Caco-2 (cell line): Measurements from ENCODE around the gene KRT77. TPM values are rescaled to one million over a fixed set of nuclear protein-coding genes. Genes with fewer than 3 reads are reported as not detected.

Experiments
- BruUV-seq: library from RNA; stranded (reverse); fragments of 400-500 nt; replicated peaks from 2 replicates; lab custom pipeline; 2021; lab: Mats Ljungman, UMichigan
- CTCF ChIA-PET: fragments of 300-600 bp; sonication (Branson Sonifier 250); formaldehyde crosslinking; loops from one replicate; lab custom pipeline; 2022; ENCODE audit warnings: antibody characterized with exemption; lab: Charles Lee
- POLR2A ChIA-PET: fragments of 300-600 bp; sonication (Branson Sonifier 250); formaldehyde crosslinking; loops from one replicate; lab custom pipeline; 2022; ENCODE audit warnings: antibody characterized with exemption; lab: Charles Lee
- DNase-seq, 2 experiments: peaks; one replicate each; pipeline versions ENCODE4 v3.0.0 to v3.0.0-alpha.2; 2020 to 2022
- H3K27me3 ChIP-seq: replicated peaks from 2 replicates; pipeline ENCODE4 v1.6.0; 2011; ENCODE audit warnings: low read length; ENCODE audit not compliant: control insufficient read depth, insufficient read depth
- H3K36me3 ChIP-seq: 2 replicates; pipeline ENCODE4 v1.5.1; 2011; ENCODE audit warnings: low read length; ENCODE audit not compliant: control insufficient read depth, insufficient read depth
- H3K4me1 ChIP-seq: fragments of 250-450 bp; sonication (Bioruptor Pico); 2 replicates; pipeline ENCODE4 v1.5.1; 2020; ENCODE audit warnings: mild to moderate bottlenecking
- H3K4me3 ChIP-seq: 2 replicates; pipeline ENCODE4 v1.5.1; 2011; ENCODE audit warnings: low read depth, mild to moderate bottlenecking, control low read depth, low read length
- H3K9me3 ChIP-seq: fragments of 250-450 bp; sonication (Bioruptor Pico); 2 replicates; pipeline ENCODE4 v1.5.1; 2020; ENCODE audit warnings: mild to moderate bottlenecking, moderate library complexity
- H3K27ac Mint-ChIP-seq: one replicate; pipeline ENCODE4 v1.8.0; 2022; ENCODE audit warnings: mixed read lengths; ENCODE audit not compliant: unreplicated experiment
- H3K27me3 Mint-ChIP-seq: one replicate; pipeline ENCODE4 v1.8.0; 2022; ENCODE audit warnings: mixed read lengths; ENCODE audit not compliant: insufficient read depth, unreplicated experiment
- H3K36me3 Mint-ChIP-seq: one replicate; pipeline ENCODE4 v1.8.0; 2022; ENCODE audit warnings: mild to moderate bottlenecking, mixed read lengths; ENCODE audit not compliant: insufficient read depth, unreplicated experiment
- H3K4me1 Mint-ChIP-seq: one replicate; pipeline ENCODE4 v1.8.0; 2022; ENCODE audit warnings: low read depth, mixed read lengths; ENCODE audit not compliant: unreplicated experiment
- H3K4me3 Mint-ChIP-seq: one replicate; pipeline ENCODE4 v1.8.0; 2022; ENCODE audit warnings: mild to moderate bottlenecking, moderate library complexity, mixed read lengths; ENCODE audit not compliant: unreplicated experiment
- H3K9me3 Mint-ChIP-seq: one replicate; pipeline ENCODE4 v1.8.0; 2022; ENCODE audit warnings: mixed read lengths; ENCODE audit not compliant: unreplicated experiment
- intact Hi-C: fragments of 100-400 bp; cut with micrococcal nuclease; formaldehyde crosslinking; loops from one replicate; pipeline ENCODE4 v1.10.0; 2022; ENCODE audit not compliant: unreplicated experiment
- total RNA-seq: library from RNA; stranded (reverse); gene quantifications from 2 replicates; pipeline ENCODE4 v1.2.3, GENCODE V29; 2022
- TF ChIP-seq, protein P1 (sequence below), 2 experiments: fragments of 200-600 bp in 1 of 2; IDR thresholded peaks; 1 replicate in 1 of 2; 2 replicates in 1 of 2; pipeline versions ENCODE4 v1.5.1 to v1.8.0; 2011 to 2022; ENCODE audit warnings: antibody characterized with exemption in 1 of 2, control low read depth in 1 of 2, inconsistent platforms in 1 of 2, low read depth in 1 of 2, low read length in 1 of 2, mild to moderate bottlenecking in 1 of 2, moderate library complexity in 1 of 2; ENCODE audit not compliant: insufficient read depth in 1 of 2, severe bottlenecking in 1 of 2, unreplicated experiment in 1 of 2

Gene KRT77
- total RNA-seq, 1 experiment from 2014 or later = not detected

GRCh38 chr12:52651726-52652261 lies 51.5 kb downstream of the KRT77 start, which contains the start of gene KRT2:
KRT2 (minus strand) TSS chr12:52652211; CDS start chr12:52652142, 69 bp downstream.
- no peak within 1 kb of the TSS for H3K4me3 ChIP-seq
- ChIA-PET POLR2A (no interaction called here), CTCF (no interaction called here)
- TF ChIP-seq, protein P1, sequence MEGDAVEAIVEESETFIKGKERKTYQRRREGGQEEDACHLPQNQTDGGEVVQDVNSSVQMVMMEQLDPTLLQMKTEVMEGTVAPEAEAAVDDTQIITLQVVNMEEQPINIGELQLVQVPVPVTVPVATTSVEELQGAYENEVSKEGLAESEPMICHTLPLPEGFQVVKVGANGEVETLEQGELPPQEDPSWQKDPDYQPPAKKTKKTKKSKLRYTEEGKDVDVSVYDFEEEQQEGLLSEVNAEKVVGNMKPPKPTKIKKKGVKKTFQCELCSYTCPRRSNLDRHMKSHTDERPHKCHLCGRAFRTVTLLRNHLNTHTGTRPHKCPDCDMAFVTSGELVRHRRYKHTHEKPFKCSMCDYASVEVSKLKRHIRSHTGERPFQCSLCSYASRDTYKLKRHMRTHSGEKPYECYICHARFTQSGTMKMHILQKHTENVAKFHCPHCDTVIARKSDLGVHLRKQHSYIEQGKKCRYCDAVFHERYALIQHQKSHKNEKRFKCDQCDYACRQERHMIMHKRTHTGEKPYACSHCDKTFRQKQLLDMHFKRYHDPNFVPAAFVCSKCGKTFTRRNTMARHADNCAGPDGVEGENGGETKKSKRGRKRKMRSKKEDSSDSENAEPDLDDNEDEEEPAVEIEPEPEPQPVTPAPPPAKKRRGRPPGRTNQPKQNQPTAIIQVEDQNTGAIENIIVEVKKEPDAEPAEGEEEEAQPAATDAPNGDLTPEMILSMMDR (IDR thresholded peaks at IDR 0.05; ENCODE audit: insufficient read depth in 1 of 2, low read depth in 1 of 2, low read length in 1 of 2, severe bottlenecking in 1 of 2, unreplicated experiment in 1 of 2) = no peak
- no peaks in the 10 kb centered on the region for H3K4me1 Mint-ChIP-seq
- H3K9me3 Mint-ChIP-seq = no peaks in the 10 kb centered on the region
- no peaks in the 10 kb centered on the region for H3K36me3 ChIP-seq
- no peaks in the 10 kb centered on the region; the same call in 1 of the 2 replicates for H3K27me3 ChIP-seq
- intact Hi-C loops = no loop called here
- H3K36me3 Mint-ChIP-seq = no peaks in the 10 kb centered on the region
- no TSS peak for BruUV-seq
- H3K27ac Mint-ChIP-seq = no peak within 1 kb of the TSS
- H3K4me1 ChIP-seq = no peaks in the 10 kb centered on the region
- DNase-seq = no peak
- H3K4me3 Mint-ChIP-seq = no peak within 1 kb of the TSS
- H3K27me3 Mint-ChIP-seq = peaks cover 14% of the 10 kb centered on the region
- H3K9me3 ChIP-seq = no peaks in the 10 kb centered on the region

GRCh38 chr12:52650520-52651081 lies 52.7 kb downstream of the KRT77 start:
- intact Hi-C loops = no loop called here
- no peak for DNase-seq
- TF ChIP-seq, protein P1 (IDR thresholded peaks at IDR 0.05; ENCODE audit: insufficient read depth in 1 of 2, low read depth in 1 of 2, low read length in 1 of 2, severe bottlenecking in 1 of 2, unreplicated experiment in 1 of 2) = no peak
- Histone ChIP-seq H3K4me3 (no peak overlapping the region), H3K4me1 (no peaks in the 10 kb centered on the region), H3K36me3 (no peaks in the 10 kb centered on the region), H3K27me3 (no peaks in the 10 kb centered on the region; the same call in 1 of the 2 replicates), H3K9me3 (no peaks in the 10 kb centered on the region)
- Mint-ChIP-seq H3K9me3 (no peaks in the 10 kb centered on the region), H3K36me3 (no peaks in the 10 kb centered on the region), H3K4me3 (no peak overlapping the region), H3K4me1 (no peaks in the 10 kb centered on the region), H3K27ac (no peak overlapping the region), H3K27me3 (peaks cover 18% of the 10 kb centered on the region)
- ChIA-PET POLR2A (no interaction called here), CTCF (no interaction called here)
- no TSS peak for BruUV-seq

- H3K4me3 ChIP-seq = no peak overlapping the region
- DNase-seq = no peak
- H3K27me3 Mint-ChIP-seq = peaks cover 26% of the 10 kb centered on the region
- H3K27me3 ChIP-seq = no peaks in the 10 kb centered on the region; the same call in 1 of the 2 replicates
- ChIA-PET POLR2A (no interaction called here), CTCF (no interaction called here)
- H3K27ac Mint-ChIP-seq = no peak overlapping the region
- H3K9me3 ChIP-seq = no peaks in the 10 kb centered on the region
- no peak overlapping the region for H3K4me3 Mint-ChIP-seq
- TF ChIP-seq, protein P1 (IDR thresholded peaks at IDR 0.05; ENCODE audit: insufficient read depth in 1 of 2, low read depth in 1 of 2, low read length in 1 of 2, severe bottlenecking in 1 of 2, unreplicated experiment in 1 of 2) = no peak
- intact Hi-C loops = no loop called here
- H3K4me1 ChIP-seq = no peaks in the 10 kb centered on the region
- no peaks in the 10 kb centered on the region for H3K4me1 Mint-ChIP-seq
- H3K36me3 ChIP-seq = no peaks in the 10 kb centered on the region
- BruUV-seq = no TSS peak
- no peaks in the 10 kb centered on the region for H3K36me3 Mint-ChIP-seq
- H3K9me3 Mint-ChIP-seq = no peaks in the 10 kb centered on the region
These were observed 54.3 kb downstream of the KRT77 start for GRCh38 chr12:52649066-52649465.
